Uterus (tissue), 2 donors: Measurements from ENCODE around the gene IL6R.

ENCODE experiments used
- CTCF ChIP-seq, 4 experiments: fragments of 200-600 bp in 2 of 4; fragments of 450-650 bp in 2 of 4; sonication (generic) in 2 of 4; IDR thresholded peaks; one replicate each; pipeline ENCODE4 v1.5.1; 2016 to 2019; ENCODE audit warnings: antibody characterized with exemption in 4 of 4, mild to moderate bottlenecking in 2 of 4, moderate library complexity in 1 of 4
- POLR2A ChIP-seq, 2 donors: fragments of 450-650 bp; IDR thresholded peaks; one replicate each; pipeline ENCODE4 v1.6.1; 2016; ENCODE audit warnings: antibody characterized with exemption in 2 of 2, mild to moderate bottlenecking in 1 of 2, moderate library complexity in 1 of 2

DNA sequence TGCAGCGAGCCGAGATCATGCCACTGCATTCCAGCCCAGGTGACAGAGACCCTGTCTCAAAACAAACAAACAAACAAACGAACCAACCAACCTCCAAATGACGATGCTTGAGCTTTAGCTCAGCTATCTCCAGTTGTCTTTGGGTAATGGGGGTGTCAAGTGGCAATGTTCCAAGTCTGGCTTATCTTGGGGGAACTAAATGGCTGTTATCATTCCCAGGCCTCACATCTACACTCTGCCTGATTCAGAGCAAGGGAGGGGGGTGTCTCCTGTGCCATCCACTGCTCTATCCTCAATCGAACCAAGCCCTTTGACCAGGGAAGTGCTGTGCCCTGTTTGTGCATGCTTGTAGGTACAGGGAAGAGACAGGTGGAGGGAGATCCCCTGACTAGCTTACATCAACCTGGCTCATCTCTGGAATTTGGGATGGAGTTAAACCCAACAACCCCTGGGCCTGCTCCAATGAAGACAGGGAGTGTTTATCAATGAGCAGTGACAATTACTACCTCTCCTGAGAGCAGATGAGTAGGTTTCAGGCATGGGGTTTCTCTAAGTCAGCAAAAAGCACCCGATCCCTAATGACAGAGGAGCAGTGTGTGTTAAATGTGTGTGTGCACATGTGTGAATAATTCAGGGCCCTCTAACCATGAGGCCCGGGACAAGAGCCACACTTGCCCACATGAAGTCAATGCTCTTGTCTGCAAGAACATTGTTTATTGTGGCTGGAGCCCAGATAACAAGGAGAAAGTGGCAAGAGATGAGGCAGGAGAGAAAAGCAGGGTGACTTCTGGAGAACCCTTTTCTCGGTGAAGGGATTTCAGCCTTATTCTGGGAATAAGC is 20.3 kb upstream of the IL6R start:
- TF ChIP-seq CTCF (IDR thresholded peaks at IDR 0.05) (no peak), POLR2A (IDR thresholded peaks at IDR 0.05) (no peak)
